ENCODE results near the gene ZC3H12C.

ZC3H12C gene

DNA sequence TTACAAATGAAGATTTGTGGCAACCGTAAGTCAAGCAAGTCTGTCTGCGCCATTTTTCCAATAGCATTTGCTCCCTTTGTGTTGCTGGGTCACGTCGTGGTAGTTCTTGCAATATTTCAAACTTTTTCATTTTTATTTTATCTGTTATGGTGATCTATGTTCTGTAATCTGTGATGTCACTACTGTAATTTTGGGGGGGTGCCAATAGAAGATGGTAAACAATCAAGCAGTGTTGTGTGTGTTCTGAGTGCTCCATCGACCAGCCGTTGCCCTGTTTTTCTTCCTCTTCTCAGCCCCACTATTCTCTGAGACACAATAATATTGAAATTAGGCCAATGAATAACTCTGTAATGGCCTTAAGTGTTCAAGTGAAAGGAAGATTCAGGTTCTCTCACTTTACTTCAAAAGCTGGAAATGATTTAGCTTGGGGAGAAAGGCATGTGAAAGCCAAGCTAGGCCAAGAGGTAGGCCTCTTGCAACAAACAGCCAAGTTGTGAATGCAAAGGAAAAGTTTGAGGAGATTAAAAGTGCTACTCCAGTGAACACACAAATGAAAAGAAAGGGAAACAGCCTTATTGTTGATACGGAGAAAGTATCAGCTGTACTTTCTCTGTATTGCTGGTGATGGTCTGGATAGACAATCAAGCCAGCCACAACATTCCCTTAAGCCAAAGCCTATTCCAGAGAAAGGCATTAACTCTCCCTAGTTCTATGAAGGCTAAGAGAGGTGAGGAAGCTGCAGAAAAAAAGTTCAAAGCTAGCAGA, 7.5 kb downstream of the ZC3H12C start:
- DNase-seq = no peak

DNA sequence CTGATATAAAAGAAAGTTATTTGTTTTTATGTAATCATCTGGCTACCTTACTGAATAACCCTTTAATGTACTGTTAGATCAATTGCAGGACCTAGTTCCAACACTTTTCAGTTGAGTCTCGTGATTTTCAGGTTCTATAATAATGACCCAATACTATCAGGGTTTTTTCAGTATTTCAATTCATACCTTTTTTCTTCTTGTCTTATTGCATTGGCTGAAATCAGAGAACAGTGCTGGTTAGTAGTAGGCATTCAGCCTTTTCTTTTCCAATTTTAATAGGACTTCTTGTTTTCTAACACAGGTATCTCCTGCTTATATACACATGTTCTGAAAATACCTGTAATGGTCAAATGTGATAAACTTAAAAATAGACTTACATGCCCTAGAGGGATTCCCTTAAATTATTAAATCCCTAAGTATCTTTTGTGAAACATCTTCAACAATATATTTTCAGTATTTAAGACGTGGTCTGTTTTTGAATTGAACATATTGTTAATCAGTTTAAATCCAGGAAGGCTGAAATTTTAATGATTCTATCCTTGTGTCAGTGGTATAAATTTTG, 13.6 kb downstream of the ZC3H12C start:
- no peak for DNase-seq

DNA sequence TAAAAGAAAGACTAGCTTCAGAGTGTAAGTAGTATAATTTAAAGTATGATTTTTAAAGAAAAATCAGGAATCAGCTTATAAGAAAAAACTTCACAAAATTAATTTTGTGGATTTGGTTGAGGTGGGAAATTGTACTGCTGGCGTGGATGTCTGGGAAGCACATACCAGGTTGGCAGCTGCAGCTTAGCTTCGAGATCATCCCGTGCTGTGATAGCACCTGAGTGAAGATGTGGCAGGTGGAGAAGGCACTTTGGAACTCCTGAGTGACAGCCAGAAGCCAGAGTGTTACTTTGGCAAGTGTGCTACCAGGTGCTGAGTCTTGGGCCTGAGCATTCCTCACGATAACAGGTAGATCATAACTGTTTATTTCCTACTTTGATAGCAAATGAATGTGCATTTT, 17.7 kb downstream of the ZC3H12C start:
- DNase-seq = no peak

DNA sequence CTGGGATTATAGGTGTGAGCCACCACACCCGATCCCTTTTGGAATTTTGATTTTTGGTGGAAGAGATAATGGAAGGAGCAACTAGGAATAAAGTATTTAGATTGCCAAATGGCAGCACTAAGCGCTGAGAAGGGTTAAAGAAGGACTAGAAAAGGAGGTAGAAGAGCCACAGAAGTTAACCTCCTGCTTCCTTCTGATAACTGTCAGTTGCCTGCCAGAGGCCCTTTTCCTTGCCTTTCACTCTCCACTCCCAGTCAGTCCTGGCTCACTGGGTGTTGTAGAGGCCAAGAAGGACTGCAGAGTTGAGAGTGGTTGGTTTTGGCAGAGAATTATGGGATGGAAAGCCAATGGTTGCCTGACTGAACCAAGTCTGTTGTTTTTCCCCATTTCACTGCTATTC, 19.3 kb downstream of the ZC3H12C start:
- DNase-seq = no peak

DNA sequence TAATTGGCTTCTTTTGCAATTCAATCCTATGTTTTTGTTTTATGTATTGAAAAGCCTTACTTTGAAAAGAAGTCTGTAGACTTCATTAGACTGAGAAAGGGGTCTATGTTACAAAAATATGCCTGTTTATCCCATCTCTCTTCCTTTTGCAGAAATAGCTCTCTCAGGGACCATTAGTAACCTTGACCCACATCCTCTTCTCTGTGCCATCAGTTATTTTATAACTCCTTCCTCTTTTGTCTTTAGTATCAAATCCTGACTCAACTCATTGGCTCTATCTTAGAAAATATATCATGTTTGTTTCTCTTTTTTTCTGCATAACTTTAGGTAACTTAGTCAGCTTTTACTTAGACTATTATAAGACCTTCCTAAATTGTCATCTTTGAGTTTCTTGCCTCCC, 20.3 kb downstream of the ZC3H12C start:
- DNase-seq = no peak

DNA sequence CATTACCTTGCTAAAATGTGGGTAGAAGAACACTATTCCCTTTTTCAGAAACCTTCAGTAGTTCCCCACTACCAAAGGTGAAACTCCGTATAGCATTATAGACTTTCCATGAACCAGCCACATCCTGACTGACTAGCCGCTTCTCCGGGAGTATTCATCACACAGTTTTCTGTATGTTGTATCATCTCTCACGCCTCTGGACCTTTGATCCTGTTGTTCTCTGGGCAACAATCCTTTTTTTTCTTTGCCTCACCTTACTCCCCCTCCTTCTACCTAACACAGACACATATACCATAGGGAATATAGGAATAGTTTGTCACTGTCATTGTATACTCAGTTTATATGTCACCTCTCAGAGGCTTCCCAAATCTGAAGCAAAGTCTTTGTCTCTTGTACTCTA, 20.8 kb downstream of the ZC3H12C start:
- DNase-seq = no peak

DNA sequence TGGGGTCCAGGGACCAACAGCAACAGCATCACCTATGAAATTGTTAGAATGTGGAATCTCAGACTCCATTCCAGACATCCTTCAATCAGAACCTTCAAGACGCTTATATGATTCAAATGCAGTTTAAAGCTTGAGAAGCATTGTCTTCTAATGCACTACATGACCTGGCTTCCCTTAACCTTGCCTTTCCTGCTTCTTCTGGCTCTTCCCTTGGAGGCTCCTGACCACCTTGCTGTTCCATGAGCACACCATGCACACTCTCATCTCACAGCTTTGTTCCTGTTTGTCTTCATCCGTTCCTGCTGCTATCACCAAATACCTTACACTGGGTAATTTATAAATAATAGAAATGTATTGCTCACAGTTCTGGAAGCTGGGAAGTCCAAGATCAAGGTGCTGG, 26.1 kb downstream of the ZC3H12C start:
- no peak for DNase-seq

DNA sequence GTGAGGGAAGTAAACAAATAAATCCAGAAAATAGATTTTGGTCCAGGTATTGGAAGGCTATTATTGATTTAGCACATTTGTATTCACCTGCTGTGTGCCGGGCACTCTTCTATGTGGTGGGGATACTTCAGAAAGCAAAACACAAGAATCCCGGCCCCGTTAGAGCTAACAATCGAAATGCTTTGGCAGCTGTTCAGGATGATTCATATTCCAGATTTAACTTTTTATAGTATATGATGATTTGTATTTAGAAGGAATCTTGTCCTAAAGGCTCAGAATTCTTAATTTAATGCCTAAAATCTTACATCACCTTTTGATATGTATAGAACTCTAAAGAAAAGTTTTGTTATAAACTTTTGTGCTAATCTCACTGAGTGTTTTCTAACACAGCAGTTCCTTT, 28.0 kb downstream of the ZC3H12C start:
- DNase-seq = no peak

DNA sequence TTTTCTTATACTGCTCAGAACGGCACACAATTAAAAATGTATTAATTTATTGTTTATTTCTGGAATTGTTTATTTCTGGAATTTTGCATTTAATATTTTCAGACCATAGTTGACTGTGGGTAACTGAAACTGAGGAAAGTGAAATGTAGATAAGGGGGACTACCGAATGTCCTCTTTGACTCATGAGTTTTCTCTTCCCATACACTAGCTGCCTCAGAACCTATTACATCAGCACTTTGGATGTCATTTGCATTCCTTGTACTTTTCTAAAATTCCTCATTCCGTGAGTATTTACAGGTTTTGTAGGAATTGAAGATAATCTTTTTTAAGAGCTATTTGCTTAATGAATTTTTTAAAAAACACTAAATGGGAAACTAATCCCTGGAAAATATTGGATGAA, 29.8 kb downstream of the ZC3H12C start:
- no peak for DNase-seq

DNA sequence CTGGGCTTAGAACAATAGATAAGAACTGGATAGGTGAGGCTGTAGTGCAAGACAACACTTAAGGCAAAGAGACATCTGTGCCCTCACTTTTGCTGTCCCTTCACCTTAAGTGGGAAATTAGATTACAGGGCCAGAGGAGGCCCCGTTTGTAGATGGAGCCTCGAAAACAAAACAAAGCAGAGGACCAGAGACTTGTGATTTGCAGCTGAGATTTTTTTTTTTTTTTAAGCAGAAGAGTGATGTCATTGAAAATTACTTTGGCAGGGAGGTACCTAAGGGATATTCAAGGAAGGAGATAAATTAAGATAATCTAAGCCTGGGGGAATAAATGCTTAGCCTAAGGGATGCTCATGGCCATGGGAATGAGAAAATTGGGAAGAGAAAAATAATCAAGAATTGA, 31.4 kb downstream of the ZC3H12C start:
- DNase-seq = no peak

DNA sequence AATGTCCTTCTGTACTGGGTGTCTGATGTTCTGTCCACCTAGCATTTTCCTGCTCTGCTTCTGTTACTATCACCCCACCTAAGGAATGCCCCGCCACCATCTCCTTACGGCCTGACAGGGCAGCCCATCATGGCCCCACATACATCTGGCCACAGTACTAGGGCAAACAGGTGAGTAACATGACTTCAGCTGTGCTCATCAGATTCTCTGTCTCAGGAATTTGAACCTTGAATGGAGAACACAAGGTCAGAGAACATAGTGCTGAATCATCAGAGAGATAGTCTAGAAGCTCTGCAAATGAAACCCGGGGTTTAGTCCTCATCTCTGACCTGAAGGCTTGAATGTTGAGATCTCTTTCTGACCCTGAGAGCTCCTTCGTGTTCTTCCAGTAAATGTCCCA, 32.4 kb downstream of the ZC3H12C start:
- no peak for DNase-seq

DNA sequence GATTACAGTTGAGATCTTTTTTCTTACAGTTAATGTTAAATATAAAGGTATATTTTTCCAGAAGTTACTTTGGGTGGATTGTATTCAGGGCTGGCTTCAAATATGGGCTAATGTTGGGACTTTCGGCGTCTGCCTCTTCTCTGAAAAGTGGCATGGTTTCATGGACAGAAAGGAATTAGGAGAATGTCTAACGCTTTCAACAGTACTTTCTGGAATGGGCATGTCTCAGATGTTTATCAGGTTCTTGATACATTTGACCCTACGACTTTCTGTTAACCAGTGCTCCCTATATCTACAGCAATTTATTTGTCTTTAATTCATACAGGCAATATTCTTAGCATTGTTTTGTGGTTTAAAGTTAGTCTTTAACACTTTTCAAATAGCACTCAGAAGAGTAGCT, 33.7 kb downstream of the ZC3H12C start:
- DNase-seq = no peak

DNA sequence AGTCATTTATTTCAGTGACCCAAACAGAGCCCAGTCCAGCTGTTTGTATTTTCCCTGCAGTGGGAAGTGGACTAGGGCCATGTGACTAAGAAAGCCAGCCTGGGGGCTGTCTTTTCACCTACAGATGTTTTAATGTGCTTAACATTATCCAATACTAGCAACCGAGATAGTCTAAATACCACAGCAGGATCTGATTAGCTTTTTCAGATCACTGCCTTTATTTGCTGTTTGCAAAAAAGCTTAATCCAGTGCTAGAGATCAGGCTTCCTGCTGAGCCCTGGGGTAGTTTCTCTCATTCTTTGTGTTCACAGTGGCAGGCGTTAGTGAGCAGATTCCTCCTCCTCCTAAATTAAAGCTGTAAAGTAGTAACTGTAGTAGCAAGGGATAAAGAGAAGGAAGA, 35.0 kb downstream of the ZC3H12C start:
- DNase-seq = no peak

DNA sequence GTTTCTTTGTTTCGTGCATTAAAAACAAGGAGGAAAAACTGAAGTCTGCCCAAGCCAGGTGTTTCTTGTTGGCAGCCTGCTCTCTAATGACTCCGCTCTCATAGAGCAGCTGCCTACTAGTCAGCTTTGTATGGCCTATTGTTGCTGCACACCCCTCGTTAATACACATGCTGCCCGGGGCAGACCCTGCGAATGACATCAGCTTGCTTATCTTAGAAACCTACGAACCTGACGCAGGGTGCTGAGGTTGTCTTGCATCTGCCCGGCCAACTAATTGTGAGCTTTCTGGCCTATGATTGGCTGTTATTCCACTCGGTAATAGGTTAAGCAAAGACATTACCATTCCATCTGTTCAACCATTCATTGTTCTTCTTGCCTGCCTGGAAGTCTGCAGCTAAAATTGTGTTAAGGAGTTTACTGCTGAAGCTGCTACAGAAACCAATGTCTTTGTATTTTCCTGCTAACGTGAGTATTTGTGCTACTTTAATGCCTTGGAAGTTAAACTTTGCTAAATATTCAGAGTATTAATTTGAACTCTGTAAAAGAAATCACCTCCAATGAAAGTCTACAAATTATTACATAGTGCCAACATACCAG, 37.5 kb downstream of the ZC3H12C start:
- DNase-seq = no peak

DNA sequence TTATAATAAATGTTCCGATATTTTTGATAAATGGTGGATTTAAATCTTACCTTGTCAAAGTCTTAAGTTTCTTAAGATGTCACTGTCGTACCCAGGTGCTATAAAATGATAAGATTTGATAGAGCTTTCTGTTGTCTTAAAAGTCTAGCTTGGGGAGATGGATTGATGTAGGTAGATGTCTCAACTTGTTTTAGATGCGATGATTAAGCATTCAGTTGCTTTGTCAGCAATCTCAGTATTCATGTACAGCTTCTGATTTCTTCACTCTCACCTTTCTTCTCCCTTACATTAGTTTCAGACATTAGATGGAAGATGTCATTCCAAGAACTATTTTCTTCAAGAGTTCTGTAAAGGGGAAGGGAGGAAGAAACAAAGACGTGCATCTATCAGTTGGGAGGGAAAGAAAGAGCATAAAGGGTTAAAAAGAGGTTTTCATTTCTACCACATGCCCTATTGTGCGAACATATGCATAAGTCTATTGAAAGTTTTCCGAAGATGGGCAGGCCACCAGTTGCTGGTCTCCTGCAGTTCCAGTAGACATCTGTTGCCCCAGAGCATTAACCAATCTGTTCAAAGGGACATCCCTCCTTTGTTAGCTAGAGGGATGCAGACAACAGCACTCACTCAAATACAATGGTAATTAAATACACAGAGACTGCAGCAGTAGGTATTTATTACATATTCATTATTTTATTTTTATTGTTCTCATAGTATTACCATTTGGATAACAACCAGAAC, 38.4 kb downstream of the ZC3H12C start:
- no peak for DNase-seq

DNA sequence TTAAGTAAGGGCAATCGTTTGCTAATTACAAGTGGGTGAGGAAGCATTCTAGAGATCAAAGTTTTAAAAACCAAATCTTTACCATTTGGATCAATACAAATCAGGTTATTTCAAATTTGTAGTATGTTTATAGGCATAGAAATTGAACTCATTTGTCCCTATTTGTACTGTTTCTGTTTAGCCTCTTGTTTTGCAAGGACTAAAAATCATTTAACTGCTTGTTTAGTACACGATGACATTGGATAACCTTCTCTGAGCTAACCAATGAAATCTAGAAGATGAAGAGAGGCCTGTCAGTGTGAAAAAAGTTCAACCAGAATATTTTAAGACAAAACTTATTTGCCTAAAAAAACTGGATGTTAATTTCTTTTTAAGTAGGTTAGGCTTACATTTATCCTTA, 40.0 kb downstream of the ZC3H12C start:
- no peak for DNase-seq

DNA sequence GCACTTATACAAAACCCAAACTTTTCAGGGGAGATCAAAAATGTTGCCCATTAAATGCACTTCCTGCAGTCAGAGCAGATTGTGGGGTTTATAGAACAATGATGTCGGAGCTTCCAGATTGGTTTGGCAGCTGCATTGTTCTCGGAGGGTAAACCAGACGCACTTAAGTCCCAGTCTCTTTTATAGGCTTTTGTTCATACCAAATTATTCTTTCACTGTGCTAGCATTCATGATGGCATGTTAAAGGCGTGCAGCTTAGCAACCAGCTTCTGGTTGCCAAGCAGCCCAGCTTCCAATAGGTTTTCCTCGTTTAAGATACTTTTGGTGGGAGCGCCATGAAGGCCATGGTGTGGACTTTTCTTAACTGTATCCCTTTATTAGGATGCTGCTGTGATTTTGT, 40.9 kb downstream of the ZC3H12C start:
- DNase-seq = no peak

DNA sequence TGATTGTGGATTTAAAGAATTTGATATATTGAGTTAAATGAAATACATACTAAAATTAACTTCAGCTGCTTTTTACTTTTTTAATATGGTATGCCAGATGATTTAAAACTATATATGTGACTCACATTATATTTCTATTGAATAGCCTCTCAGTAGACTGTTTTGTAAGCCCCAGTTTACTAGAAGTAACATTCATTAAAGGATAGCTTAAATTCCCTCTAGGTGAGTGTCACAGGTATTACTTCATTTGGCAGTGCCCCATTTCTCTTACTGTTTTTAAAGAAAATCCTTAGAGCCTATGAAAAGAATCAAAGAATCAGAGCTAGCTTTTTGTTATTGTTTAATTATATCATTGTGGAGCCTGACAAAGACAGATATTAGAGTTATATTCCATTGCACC, 48.6 kb downstream of the ZC3H12C start:
- no peak for DNase-seq

DNA sequence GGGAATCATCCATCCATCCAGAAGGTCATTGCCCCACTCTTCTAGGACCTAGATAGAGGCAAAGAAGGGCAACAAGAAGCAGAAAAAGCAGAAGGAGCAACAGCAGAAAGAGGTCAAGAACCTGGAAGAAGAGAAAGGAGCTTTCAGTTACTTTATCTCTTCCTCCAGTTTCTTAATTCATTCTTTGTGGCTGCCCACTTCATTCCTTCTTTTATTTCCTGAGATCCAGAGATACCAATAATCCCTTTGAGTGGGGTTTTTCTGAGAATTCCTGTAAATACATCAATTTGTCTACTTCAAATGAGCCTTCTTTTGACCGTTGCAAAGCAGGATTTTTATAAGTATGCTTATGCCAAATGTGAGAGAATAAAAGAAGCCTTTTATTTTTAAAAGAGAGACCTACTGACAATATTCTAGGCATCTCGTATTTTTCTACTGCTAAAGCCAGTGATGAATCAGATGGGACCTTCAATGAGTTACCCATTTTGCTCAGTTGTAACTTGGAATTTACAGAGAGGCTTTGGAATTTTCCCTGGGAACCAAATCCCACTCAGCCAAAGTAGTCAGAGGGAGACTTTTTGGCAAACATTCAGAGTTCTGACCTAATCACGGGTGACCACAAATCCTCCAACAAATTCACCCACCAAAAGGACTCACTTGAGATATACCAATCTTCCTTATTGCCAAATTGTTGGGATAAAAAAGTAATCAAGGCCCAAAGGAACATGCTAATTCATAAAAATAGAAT, 54.9 kb downstream of the ZC3H12C start:
- DNase-seq = no peak

DNA sequence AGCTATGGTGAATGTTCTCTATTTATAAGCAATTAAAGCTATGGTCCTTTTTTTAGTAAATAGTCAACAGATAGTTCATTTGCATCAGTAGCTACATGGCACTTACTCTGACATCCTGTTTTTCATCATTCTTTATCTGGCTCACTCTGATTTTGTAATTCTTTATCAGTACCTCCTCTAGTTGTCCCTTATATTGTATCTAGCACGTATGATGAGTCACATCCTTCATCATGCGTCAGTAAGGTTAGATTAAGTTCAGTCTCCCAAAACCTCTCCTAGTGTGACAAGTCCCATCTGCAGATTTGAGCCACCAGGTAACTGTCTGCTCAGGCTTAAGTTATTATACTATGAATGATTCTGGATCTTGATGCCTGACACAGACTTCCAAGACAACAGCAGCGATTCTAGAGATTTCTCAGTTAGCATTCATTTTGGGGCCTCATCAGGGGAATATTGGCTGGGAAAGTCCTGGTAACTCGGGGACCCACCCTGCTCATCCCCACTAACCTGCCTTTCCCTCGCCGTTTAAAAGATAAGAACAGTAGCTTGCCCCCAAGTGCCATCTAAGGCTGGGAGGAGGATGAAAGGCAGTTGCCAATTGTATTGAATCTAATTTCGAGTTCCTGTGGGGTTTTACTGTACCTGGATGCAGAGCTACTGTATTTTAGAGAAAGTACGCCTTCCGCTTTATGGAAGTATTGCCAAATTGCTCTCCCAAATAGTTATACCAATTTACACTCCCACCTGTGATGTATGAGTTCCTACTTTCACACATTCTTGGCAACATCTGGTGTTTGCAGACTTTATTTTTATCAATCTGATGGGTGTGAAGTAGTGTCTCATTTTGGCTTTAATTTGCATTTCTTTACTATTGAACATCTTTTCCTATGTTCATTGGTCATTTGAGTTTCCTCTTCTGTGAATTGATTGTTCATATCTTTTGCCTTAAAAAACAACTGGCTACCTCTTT, 55.9 kb downstream of the ZC3H12C start:
- DNase-seq = no peak

DNA sequence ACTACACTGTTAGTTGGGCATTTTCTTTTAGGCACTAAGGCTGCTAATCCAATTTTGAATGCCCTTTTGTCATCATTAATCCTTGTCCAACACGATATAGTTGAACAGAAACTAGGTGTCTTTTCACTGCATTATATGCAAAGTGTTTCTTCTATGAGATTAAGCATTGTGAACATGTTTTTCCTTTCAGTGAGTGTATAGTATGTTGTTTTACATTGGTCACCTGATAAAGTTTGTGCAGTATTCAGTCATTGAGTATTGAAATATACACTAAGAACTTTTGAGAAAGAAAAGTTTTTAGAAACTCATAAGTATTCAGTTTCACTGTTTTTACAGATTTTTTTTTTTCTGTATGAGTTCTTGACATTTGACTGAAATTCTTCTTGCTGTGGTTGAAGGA, 59.0 kb downstream of the ZC3H12C start:
- no peak for DNase-seq

DNA sequence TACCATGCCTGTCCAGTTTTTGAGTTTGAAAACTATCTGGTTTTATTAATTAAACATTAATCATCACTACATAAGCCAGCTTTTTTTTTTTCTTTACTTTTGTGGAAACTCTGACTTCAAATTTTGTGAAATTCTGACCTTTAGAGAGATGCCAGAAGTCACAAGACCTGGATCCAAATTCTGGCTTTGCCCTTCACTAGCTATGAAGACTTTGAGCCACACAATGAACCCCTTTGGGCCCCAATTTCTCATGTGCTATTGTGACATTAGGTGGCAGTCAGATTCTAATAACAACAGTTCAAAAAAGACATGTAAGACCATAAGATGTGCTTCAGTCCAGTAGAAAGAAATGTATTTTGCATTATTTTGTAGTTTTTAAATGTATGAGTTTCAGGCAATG, 60.3 kb downstream of the ZC3H12C start:
- no peak for DNase-seq

All from effector CD8-positive, alpha-beta T cell (primary cell).